Measurements from ENCODE around the gene SULT2B1.
"Not testable (repeated sequence)": the region's sequence is repeated elsewhere in the genome, so short reads cannot be mapped to it uniquely, and the experiment has no call there.

SULT2B1 gene

DNA sequence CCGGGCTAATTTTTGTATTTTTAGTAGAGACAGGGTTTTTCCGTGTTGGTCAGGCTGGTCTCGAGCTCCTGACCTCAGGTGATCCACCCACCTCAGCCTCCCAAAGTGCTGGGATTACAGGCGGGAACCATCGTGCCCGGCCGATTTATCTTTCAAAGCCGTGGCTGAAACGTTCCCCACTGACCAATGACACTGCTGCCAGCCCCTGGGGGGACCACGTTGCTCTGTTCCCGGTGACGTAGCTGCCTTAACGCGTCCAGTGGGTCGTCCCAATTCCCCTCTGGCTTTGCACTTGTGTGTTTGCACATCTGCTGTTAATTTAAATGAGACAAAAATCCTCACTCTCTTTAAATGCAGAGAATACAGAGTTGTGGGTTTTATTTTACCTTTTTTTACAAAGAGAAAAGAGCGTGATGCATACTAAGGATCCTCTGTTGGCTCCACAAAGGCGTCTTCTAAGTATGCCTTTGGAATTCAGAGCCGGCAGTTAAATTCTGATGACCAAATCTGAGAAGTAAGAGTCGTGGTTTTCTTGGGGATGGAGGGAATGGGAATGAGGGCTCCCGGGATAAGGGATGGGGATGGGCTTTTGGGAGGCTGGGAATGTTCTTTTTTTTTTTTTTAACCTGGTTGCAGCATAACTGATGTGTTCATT, 21.8 kb upstream of the SULT2B1 start:
- DNase-seq: no peak

- DNase-seq: no peak
These were observed 21.2 kb upstream of the SULT2B1 start for GRCh38 chr19:48530770-48531169.

GRCh38 chr19:48533770-48534169, 18.2 kb upstream of the SULT2B1 start:
- DNase-seq: no peak

DNA sequence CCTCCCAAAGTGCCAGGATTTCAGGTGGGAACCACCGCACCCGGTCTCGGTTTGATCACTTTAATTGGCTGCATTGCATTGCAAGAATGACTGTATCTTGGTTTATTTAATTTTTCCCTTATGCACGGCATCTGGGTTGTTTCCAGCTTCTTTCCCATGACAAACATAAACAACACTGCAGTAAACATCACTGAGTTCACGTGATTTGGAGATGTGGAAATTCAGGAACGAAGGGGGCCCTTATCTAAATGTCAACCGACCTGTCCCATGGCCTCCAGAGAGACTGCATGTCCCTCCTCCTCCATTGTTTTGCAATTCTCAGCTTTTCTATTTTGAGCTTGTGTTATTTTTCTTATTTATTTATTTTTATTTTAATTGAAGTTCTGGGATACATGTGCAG, 14.4 kb upstream of the SULT2B1 start:
- DNase-seq: no peak

- DNase-seq: not testable (repeated sequence)
These were observed 13.9 kb upstream of the SULT2B1 start for GRCh38 chr19:48538057-48538456.

- no peak for DNase-seq
These were observed 12.4 kb upstream of the SULT2B1 start for GRCh38 chr19:48539503-48540096.

DNA sequence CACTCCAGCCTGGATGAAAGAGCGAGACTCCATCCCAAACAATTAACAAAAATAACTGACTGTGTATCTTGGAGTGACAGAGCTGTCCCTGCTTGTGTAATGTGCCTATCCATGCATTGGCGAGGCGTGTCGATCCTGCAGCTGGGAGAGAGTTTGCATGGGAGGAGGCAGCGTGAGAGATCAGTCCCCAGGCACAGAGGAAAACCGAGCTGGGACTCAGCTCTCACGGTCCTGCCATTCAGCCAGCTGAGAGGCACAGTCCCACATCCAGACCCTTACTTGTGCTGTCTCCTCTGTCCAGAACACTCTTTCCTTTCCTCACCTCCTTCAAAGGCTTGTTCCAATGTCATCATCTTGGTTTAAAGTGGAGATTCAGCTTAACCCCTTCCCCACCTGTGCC, 11.9 kb upstream of the SULT2B1 start:
- DNase-seq: no peak

- no peak for DNase-seq
These were observed 10.2 kb upstream of the SULT2B1 start for GRCh38 chr19:48541813-48542212.

DNA sequence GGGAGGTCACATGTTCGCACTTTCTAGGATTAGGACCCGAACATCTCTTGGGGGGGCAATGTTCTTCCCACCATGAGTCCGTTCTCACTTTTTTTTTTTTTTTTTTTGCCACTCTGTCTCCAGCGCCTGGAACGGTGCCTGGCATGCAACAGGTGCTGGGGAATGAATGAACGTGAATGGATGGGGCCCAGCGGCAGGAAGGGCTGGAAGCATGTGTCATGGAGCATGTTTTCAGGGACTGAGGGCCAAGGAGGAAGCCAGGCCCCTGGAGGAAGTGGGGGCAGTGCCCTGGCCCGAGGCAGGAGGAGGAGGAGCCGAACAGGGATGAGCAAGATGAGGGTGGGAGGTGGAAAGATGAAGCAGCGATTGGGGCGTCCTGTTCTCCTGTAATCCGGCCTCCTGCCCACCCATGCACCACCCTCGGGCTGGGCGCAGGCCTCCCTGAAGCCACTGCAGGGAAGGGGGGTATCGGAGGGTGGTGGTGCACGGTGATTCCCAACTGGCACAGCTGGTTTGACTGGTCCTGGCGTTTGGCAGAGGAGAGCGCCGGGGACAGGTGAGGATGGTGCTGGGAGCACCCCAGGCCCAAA, 8.8 kb upstream of the SULT2B1 start:
- no peak for DNase-seq

- no peak for DNase-seq
These were observed 6.9 kb upstream of the SULT2B1 start for GRCh38 chr19:48544856-48545750.

- no peak for DNase-seq
These were observed 4.2 kb upstream of the SULT2B1 start for GRCh38 chr19:48547722-48548121.

DNA sequence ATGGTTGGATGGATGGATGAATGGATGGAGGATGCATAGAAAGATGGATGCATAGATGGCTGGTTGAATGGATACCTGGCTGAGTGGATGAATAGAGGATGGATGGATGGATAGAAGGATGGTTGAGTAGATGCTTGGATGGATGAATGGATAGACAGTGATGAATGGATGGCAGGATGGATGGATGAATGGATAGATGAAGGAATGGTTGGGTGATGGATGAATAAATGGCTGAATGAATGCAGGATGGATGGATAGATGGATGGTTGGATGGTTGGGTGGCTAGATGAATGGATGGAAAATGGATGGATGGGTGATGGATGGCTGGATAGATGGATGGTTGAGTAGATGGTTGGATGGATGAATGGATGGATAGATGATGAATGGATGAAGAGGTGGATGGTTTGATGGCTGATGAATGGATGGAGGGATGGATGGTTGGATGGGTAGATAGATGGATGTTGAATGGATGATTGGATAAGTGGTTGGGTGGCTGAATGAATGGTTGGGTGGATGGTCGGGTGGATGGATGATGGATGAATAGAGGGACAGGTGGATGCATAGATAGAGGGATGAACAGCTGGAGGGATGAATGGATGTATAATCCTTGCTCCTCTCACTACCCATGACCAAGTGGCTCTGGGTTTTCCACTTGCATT, 3.6 kb upstream of the SULT2B1 start:
- DNase-seq: no peak

DNA sequence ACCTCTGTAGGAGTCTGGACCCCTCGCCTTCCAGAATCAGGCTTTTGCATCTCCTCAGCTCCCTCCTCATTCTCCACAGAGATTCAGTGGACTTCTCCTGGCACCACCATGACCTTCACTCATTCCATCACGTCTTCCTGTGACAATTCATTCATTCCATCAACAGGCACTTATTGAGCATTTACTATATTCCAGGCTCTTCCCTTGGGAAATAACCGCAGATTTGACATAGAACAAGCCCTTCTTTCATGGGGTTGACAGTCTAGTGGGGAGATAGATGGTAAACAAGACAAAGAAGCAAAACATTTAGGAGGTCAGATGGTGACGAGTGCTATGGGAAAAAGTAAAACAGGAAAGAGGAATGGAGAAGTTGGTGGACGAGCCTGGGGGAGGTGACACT, 2.6 kb upstream of the SULT2B1 start:
- DNase-seq: no peak

- DNase-seq: no peak
These were observed 692 bp downstream of the SULT2B1 start for GRCh38 chr19:48552406-48553322.

DNA sequence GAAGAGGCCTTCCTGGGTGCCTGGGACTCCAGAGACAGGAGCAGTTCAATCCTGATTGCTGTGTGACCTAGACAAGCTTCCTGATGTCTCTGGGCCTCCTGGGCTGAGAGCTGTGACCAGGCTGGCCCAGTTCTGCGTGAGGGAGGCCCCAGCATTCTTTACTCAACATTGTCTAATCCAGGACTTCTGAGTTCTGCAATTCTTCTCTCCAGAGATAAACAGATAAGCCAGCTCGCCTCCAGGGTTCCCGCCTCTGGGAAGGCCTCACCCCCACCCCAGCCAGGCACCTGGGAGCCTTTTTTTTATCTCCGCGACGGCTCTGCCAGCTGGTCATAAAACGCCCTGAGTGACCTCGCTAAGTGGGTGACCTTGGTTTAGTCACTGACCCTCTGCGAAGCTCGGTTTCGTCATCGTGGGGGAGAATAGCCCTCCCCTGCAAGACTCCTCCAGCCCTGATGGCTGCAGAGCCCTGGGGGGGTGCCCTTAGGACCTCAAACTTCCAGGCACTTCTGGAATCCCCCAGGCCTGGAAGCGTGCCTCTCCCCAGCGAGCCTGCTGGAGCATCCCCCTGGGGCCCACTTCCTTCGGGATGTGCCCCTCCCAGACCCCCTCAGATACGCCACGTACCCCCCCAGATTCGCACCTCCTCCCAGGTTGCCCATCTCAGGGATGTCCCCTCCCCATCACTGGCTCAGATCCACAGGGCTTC, 1.9 kb downstream of the SULT2B1 start:
- no peak for DNase-seq

- no peak for DNase-seq
These were observed 2.6 kb downstream of the SULT2B1 start for GRCh38 chr19:48554385-48555091.

DNA sequence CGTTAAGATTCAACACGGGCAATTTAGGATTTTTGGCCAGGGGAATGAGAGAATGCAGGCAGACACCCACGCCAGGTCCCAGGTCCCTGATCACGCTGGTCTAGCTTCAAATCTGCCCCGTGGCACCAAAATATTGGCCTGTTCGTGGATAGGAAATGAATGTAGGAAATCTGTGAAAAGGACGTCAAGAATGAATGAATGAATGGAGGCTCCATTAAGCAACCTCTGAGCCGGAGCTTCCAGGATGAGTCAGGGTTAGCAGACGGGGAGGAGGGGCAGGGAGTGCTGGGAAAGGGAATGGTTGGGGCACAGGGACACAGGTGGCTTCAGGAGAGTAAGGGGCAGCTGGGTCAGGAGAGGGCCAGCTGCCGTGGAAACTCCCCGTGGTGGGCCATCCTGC, 4.2 kb downstream of the SULT2B1 start:
- DNase-seq: no peak

DNA sequence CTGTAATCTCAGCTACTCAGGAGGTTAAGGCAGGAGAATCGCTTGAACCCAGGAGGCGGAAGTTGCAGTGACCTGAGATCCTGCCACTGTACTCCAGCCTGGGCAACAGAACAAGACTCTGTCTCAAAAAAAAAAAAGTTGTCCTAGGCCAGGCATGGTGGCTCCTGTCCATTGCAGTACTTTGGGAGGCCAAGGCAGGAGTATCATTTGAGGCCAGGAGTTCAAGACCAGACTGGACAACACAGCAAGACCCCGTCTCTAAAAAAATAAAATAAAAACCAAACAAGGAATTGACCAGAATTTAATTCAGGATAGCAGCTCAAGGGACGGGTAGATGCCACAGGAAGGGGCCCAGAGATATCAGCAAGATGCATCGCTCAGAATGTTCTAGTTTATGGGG, 4.9 kb downstream of the SULT2B1 start:
- DNase-seq: no peak

GRCh38 chr19:48558018-48558684, 6.2 kb downstream of the SULT2B1 start:
- no peak for DNase-seq

DNA sequence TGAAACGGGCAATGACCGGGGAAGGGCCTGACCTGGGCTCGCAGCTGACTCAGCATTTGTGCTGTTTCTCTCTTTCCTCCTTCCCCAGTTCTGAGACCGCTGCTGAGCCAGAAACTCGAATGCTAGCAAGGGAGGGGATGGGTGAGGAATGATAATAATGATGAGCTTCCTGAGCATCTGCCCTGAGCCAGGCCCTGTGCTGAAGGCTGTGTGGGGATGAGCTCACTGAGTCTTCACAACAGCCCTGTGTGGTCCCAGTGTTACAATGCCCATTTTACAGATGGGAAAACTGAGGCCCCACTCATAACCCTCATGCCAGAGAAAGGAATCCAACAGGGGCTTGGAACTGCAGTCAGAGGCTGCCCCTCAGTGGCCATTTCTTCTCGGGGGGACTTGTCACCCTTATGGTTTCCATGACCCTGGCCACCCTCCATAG, 8.1 kb downstream of the SULT2B1 start:
- DNase-seq: no peak
